ENCODE data around the gene WDR35. TPM values are rescaled to one million over a fixed set of nuclear protein-coding genes. Genes with fewer than 3 reads are reported as not detected.

The WDR35 gene
- total and polyA plus RNA-seq, 2 of the 4 experiments (the other 2 are of a cell fraction): 3.4 to 8.1 TPM

GRCh38 chr2:19897623-19898245, 92.2 kb downstream of the WDR35 start:
- 94% methylated on average over 3 of the region's 5 CpGs; no CpG with 5 or more reads in 1 of the 2 experiments for WGBS, 2 experiments (ENCODE audit: extremely low coverage in 2 of 2, insufficient read length in 1 of 2)
- Histone ChIP-seq H4K5ac (ENCODE audit: low read depth, low read length) (no peak overlapping the region), H4K20me1 (ENCODE audit: insufficient read depth, low read length) (peaks cover 10% of the 10 kb centered on the region; the same call in 1 of the 2 replicates), H2AK5ac (ENCODE audit: low read depth, low read length) (no peak overlapping the region), H3K4me1 (ENCODE audit: control insufficient read depth, insufficient read depth, low read length) (peaks cover 11% of the 10 kb centered on the region), H2BK20ac (ENCODE audit: low read depth, low read length) (no peak overlapping the region), H3K23ac (ENCODE audit: low read depth, low read length) (no peak overlapping the region), H4K8ac (ENCODE audit: low read depth in 2 of 2, low read length in 2 of 2) (no peak overlapping the region), H3K9ac (ENCODE audit: low read depth, low read length) (no peak overlapping the region), H3K9me3 (ENCODE audit: control insufficient read depth, insufficient read depth, low read length) (no peaks in the 10 kb centered on the region), H2BK5ac (ENCODE audit: low read depth, low read length, poor library complexity, severe bottlenecking) (no peak overlapping the region), H4K91ac (ENCODE audit: insufficient read depth, low read depth, low read length) (no peak overlapping the region), H3K4me3 (ENCODE audit: insufficient read depth, low read depth, low read length) (no peak overlapping the region), H3K14ac (replicated peaks; ENCODE audit: low read depth, low read length) (no peak overlapping the region), H2BK15ac (ENCODE audit: low read depth, low read length) (no peak overlapping the region), H3K18ac (ENCODE audit: low read depth, low read length) (no peak overlapping the region), H3K79me1 (ENCODE audit: low read depth in 1 of 2, low read length in 2 of 2) (peaks cover 21 to 44% of the 10 kb centered on the region in 2 experiments), H3K56ac (ENCODE audit: extremely low read depth, insufficient read depth, low read length) (no peak overlapping the region), H2BK120ac (ENCODE audit: low read depth, low read length) (no peak overlapping the region), H3K9me1 (ENCODE audit: insufficient read depth, low read length) (no peaks in the 10 kb centered on the region), H3K4ac (ENCODE audit: low read depth, low read length) (no peak overlapping the region), H2AFZ (replicated peaks; ENCODE audit: low read length, poor library complexity) (no peak overlapping the region), H3K36me3 (ENCODE audit: control insufficient read depth, insufficient read depth, low read length) (peaks cover 3% of the 10 kb centered on the region; the same call in 1 of the 2 replicates), H2AK9ac (replicated peaks; ENCODE audit: low read depth, low read length, poor library complexity) (no peak overlapping the region), H3K4me2 (ENCODE audit: low read depth, low read length) (no peak overlapping the region; the same call in 1 of the 2 replicates), H3K27me3 (ENCODE audit: control insufficient read depth, insufficient read depth, low read length) (no peaks in the 10 kb centered on the region), H3K27ac (ENCODE audit: insufficient read depth, low read length) (no peak overlapping the region)
- CTCF ChIA-PET: no interaction called here
- dilution Hi-C loops (cut with HindIII; ENCODE audit: low sequenced_read_pairs, unreplicated experiment) (no loop called here), intact Hi-C loops (cut with micrococcal nuclease) (no loop called here), in situ Hi-C loops (cut with MboI; ENCODE audit: low sequenced_read_pairs) (no loop called here)
- ATAC-seq (ENCODE audit: low read depth) (no peak), DNase-seq (no peak)
- BruUV-seq (replicated peaks): no TSS peak
- TF ChIP-seq NFE2L2 (IDR thresholded peaks at IDR 0.05; ENCODE audit: low read depth, low read length) (no peak), BHLHE40 (IDR thresholded peaks at IDR 0.05; ENCODE audit: low read depth, low read length) (no peak), RFX5 (IDR thresholded peaks at IDR 0.05; ENCODE audit: low read depth, low read length) (no peak), USF2 (IDR thresholded peaks at IDR 0.05; ENCODE audit: low read depth, low read length) (no peak), FOS (IDR thresholded peaks at IDR 0.05; ENCODE audit: low read depth, low read length) (no peak), CHD1 (IDR thresholded peaks at IDR 0.05; ENCODE audit: low read depth, low read length) (no peak), MAZ (IDR thresholded peaks at IDR 0.05; ENCODE audit: borderline replicate concordance, low read depth, low read length) (no peak), MXI1 (IDR thresholded peaks at IDR 0.05; ENCODE audit: borderline replicate concordance, low read depth, low read length) (no peak)
- TF ChIP-seq, protein P1, sequence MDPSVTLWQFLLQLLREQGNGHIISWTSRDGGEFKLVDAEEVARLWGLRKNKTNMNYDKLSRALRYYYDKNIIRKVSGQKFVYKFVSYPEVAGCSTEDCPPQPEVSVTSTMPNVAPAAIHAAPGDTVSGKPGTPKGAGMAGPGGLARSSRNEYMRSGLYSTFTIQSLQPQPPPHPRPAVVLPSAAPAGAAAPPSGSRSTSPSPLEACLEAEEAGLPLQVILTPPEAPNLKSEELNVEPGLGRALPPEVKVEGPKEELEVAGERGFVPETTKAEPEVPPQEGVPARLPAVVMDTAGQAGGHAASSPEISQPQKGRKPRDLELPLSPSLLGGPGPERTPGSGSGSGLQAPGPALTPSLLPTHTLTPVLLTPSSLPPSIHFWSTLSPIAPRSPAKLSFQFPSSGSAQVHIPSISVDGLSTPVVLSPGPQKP (IDR thresholded peaks at IDR 0.05; ENCODE audit: borderline replicate concordance, low read depth, low read length): no peak
- POLR2A ChIA-PET (ENCODE audit: unreplicated experiment): no interaction called here
